ENCODE results near the gene SH2B3.
A peak's percentile ranks its signal among the peaks of the same experiment; 100 is the strongest.

The SH2B3 gene

GRCh38 chr12:111429828-111430432 lies 24.2 kb downstream of the SH2B3 start:
- DNase-seq: no peak

DNA sequence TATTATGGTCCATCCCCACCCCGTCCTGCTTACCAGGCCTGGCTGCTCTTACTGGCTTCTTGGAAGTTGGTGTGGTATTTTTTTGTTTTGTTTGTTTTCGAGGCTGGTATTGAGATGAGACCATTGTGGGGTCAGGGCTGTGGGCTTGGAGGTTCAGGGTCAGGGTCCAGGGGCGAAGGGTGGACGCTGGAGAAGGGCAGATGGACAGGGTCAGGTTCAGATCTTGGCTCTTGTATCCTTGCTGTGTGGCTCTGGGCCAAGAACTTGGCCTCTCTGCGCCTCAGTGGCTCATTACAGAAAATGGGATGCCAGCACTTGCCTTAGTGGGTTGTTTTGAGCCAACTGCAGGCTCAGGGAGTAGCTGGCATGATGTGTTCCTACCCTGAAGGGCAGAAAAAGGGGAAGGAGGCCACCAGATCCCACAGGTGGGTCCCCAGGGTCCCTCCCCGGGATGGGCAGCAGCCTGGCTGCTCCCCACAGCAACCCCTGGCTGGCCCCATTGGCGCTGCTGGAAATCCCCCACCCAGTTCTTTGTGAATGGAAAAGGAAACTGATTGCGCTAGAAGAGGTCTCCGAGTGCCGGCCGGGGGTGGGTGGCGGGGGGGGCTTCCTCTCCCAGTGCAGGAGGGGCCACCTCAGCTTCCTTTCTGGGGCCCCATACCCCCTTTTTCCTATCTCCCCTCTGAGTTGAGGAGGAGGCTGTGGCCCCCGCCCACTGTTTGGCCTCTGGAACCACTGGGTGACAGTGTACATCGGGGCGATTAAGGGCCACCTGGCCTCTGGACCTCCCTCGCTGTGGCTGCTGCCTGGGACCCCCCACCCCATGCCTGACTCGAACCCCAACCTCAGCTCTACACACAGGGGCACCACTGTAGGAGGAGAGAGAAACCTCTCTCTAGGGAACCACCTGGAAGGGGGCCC lies 25.0 kb downstream of the SH2B3 start:
- DNase-seq: no peak

GRCh38 chr12:111431772-111432171 lies 26.0 kb downstream of the SH2B3 start:
- no peak for DNase-seq

- no peak for DNase-seq
Measured at GRCh38 chr12:111434049-111434448, 28.3 kb downstream of the SH2B3 start.

DNA sequence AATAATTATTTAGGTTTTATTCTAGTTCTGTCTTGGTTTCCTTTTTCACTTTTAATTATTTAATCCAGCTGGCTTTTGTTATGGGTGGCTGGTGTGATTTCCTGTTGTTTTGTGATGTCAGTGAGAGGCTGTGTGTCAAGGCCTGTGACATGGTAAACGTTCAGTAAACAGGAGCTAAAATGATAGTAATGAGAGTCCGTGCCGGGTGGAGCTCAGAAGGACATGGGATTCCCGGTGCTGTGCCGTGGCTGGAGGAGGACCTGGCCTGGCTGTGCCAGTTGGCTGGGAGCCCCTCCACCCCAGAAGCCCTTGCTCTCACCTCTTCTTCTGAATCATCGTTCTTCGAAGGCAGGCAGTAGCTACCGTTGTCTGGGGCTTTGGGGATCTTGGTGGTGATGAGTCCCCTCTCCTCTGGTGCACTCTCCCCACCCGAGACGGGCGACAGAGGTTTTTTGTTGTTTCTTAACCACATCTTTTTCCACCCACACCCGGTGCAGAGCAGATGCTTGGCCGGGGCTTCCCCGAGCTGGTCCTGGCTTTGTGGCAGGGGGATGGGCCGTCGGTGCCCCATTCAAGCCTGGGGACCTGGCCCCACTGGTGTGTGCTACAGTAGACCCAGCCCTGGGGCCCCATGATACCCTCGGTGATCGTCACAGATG lies 29.1 kb downstream of the SH2B3 start:
- no peak for DNase-seq

DNA sequence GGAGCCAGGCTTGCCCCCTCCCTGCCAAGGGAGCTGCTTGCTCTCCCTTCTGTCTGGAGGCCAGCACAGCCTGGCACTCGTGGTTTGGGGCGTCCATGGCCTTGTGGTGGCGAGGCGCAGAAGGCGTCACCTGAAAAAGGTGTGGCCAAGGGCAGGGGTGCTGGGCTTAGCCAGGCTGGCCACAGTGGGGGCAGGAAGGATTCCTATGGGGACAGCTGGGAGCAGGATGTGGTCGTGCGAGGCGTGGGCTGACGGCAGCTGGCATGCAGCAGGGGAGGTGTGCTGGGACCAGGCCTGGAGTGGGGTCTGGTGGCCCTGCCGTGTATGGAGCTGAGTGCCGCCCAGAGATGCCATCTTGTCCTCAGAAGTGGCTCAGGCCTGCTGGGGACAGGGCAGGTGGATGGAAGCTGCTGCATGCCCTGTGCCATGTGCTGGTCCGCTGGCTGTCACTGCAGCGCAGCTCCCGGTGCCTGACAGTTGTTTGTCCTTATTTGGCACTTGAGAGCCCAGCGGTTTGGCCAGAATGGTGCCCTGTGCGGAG lies 30.0 kb downstream of the SH2B3 start:
- no peak for DNase-seq

DNA sequence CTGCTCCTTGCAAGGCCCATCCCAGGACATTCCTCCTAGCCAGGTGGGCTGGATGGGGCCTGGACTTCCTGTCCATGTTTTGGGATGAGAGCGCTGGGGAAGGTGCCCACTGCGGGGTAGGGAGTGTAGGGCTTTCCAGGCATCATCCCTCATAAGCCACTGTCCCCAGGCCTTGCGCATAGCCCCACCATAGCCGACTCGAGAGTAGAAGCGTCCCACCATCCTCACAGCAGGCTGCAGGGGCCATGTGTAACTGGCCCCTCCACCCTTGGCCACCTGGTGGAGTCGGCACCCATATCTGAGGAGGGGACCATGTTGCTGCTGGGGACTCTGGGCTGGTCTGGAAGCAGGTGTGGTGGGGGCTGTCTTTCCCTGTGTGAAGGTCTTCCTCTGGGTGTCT lies 30.5 kb downstream of the SH2B3 start:
- no peak for DNase-seq

DNA sequence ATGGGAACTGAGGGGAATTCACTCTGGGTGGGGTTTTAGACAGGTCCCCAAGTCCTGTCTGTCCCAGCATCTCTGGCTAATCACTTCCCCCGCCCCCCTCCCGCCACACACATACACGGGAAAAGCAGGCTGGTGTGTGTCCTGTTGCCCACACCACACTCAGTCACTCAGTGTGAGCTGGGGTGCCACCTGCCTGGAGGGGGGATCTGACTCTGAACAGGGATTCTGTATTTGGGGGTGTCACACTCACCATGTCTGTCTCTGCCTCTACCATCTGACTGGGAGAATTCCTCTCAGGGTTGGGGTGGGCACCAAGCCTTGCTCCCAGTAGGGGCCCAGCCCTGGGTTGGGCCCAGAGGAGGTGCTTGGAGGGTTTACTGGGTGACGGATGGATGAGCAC lies 31.1 kb downstream of the SH2B3 start:
- no peak for DNase-seq

GRCh38 chr12:111437816-111438454 lies 32.2 kb downstream of the SH2B3 start:
- no peak for DNase-seq

GRCh38 chr12:111438481-111438880 lies 32.8 kb downstream of the SH2B3 start:
- peak; percentile 14 for DNase-seq

DNA sequence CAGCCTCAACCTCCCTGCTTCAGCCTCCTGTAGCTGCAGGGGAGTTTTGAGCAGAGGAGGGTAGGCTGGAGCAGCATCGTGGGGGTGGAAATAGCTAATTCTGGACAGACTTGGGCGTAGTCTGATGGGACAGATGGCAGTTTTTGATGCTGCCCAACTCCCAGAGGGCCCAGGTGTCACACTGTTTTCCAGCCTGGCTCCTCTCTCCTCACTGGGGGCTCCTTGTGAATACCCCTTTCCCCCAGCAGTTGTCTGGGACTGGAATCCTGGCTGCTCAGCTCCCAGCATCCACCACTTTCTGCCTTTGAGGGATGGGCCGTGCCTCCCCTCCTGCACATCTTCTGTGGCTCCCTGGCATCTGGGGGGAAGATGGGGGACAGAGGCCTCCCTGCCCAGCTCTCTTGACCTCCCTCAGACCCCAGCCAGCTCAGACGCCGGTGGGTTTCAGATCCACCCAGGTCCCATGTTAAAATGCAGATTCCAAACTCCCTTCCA lies 34.0 kb downstream of the SH2B3 start:
- DNase-seq: no peak

- DNase-seq: no peak
Measured at GRCh38 chr12:111440152-111440551, 34.4 kb downstream of the SH2B3 start.

DNA sequence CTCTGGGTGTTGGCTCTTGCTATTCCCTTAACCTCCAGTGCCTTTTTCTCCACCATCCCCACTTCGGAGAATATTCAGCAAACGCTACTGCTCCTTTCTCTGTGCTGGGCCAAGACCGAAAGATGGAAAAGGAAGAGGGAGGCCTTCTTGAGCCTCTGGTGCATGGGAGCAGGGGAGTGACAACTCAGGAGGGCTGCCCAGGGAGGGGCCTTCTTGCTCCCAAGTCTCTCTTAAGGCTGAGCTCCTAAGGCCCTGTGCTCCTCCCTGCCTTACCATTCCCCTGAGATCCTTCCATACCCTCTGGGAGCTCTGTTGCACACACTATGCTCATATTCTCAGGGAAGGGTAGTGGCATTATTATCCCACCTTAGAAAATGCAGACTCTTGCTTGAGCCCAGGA lies 34.9 kb downstream of the SH2B3 start:
- DNase-seq: no peak

DNA sequence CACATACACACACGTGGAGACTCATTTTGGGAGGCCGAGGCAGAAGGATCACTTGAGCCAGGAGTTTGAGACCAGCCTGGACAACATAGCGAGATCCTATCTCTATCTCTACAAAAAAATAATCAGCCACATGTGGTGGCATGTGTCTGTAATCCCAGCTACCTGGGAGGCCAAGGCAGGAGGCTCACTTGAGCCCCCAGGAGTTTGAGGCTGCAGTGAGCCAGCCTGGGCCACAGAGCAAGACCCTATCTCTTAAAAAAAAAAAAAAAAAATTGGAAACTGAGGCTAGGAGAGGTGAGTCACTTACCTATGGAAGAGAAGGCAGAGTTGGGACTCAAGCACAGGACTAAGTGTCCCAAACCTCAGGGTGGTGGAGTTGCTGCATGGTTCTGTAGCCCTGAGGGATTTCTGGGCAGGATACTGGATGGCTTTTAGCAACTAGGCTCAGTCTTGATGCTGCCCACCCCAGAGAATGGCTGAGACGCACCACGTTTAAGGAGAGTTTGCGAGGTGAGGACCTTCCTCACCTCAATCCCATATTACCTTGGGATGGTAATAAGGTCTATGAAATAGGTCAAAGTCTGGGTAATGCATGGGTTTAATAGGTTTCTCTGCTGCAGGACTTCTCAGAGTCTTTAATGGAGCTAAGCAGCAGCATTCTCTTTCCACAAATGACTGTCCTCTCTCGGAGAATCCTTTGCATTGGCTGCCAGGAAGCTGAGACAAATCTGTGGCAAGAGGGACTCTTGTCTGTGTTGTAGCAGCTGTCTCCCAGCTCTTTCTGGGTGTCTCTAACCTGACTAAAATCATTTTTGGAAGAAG lies 35.6 kb downstream of the SH2B3 start:
- no peak for DNase-seq

- DNase-seq: no peak
Measured at GRCh38 chr12:111442301-111443045, 36.8 kb downstream of the SH2B3 start.

GRCh38 chr12:111443086-111443485 lies 37.4 kb downstream of the SH2B3 start:
- no peak for DNase-seq

GRCh38 chr12:111443586-111443985 lies 37.9 kb downstream of the SH2B3 start:
- no peak for DNase-seq

DNA sequence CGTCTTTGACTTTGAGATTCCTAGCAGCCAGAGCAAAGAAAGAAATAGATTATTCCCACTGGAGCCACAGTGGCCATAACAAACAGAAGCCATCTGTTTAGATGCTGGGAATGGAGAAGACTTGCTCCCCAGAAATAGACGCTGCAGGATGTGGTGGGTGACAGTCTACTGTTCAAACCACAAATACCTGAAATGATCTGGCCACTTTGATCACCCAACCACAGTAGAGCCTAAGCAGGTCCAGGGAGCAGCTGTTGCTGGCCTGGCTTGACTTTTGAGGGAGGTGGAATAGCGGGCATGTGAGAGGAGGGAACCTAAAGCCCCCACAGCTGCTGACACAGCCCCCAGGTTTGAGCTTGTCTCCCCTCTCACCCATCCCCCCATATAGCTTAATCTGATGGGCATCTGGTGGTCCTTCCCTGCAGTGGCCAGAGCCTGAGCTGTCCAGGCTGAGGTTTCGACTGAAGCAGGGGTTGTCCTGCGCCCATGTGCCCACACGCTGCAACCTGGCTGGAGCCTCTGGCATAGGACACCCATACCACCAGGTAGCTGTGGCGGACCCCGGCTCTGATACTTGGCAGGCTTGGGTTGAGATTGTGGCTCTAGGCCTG lies 38.7 kb downstream of the SH2B3 start:
- peak; percentile 16 for DNase-seq

DNA sequence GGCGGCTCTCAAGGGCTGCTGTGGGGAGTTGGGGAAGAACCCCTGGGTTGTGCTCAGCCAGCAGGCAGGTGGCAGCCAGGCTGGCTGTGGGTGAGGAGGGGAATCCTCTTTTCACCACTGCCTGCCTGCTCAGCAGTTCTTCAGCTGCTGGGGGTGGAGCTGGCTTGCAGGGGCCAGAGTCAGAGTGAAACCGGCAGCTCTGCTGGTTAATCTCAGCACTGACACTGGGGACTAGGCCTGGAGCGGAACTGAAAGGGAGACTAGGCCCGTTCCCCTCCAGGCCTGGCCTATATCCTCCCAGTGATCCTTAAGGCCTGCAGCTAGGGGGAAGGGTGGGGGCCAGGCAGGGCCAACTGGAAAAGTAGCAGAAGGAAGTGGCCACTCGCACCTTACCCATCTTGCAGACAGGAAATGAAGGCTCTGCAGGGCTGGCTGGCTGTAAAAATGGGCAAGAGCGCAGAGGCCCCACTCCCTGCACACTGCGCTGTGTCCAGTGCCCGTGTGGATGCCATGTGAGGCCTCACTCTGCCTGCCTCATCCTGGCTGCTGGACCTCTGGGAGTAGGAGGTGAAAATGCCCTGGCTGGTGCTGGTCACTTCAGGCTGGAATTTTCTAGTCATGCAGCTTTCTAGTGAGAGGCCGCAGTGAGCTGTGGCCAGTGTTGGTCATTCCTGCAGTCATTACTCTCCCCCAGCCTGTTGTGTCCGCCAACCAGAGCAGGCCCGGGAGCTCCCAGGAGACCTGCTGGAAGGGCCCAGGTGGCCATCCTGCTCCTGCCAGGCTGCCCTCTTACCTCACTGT lies 39.4 kb downstream of the SH2B3 start:
- peak; percentile 97 for DNase-seq

Measured in RPMI8226 (cell line).